ENCODE results near the gene FAM200B. TPM values are rescaled to one million over a fixed set of nuclear protein-coding genes. Genes with fewer than 3 reads are reported as not detected.

Gene FAM200B
- total RNA-seq, 1 donor from 2014 or later, result 58.3 TPM

DNA sequence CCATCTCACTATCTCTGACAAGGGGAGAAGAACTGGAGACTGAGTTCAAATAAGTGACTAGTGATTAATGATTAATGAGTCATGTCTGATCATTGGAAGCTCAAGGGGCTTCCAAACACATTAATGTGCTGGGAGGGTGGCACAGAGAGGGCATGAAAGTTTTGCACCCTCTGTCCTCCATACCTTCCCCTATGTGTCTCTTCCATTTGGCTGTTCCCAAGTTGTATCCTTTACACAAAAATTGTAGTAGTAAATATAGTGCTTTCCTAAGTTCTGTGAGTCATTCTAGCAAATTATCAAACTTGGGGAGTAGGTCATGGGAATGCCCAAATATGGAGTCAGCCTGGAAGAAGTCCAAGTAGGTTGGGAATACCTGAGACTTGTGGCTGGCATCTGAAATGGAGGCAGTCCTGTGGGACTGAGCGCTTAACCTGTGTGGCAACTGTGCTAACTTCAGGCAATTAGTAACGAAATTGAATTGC is 4.1 kb upstream of the FAM200B start:
- Histone ChIP-seq H3K9ac (no peak overlapping the region), H3K4me2 (peak overlapping the region; percentile 71), H3F3A (ENCODE audit: low read depth) (peaks cover 19% of the 10 kb centered on the region), H3K36me3 (no peaks in the 10 kb centered on the region), H3K4me1 (peaks cover 18% of the 10 kb centered on the region), H3K27me3 (no peaks in the 10 kb centered on the region), H4K20me1 (ENCODE audit: low read depth) (no peaks in the 10 kb centered on the region), H3K4me3 (no peak overlapping the region), H2AFZ (replicated peaks) (no peak overlapping the region), H3K27ac (no peak overlapping the region), H3K9me3 (ENCODE audit: low read depth) (no peaks in the 10 kb centered on the region), H3K79me2 (ENCODE audit: low read depth) (peaks cover 94% of the 10 kb centered on the region)
- H3K27me3 Mint-ChIP-seq (ENCODE audit: insufficient read depth, low read depth), result no peaks in the 10 kb centered on the region
- H3K4me3 Mint-ChIP-seq, result no peak overlapping the region
- TF ChIP-seq, protein P1, sequence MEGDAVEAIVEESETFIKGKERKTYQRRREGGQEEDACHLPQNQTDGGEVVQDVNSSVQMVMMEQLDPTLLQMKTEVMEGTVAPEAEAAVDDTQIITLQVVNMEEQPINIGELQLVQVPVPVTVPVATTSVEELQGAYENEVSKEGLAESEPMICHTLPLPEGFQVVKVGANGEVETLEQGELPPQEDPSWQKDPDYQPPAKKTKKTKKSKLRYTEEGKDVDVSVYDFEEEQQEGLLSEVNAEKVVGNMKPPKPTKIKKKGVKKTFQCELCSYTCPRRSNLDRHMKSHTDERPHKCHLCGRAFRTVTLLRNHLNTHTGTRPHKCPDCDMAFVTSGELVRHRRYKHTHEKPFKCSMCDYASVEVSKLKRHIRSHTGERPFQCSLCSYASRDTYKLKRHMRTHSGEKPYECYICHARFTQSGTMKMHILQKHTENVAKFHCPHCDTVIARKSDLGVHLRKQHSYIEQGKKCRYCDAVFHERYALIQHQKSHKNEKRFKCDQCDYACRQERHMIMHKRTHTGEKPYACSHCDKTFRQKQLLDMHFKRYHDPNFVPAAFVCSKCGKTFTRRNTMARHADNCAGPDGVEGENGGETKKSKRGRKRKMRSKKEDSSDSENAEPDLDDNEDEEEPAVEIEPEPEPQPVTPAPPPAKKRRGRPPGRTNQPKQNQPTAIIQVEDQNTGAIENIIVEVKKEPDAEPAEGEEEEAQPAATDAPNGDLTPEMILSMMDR (IDR thresholded peaks at IDR 0.05), result no peak
- TF ChIP-seq EZH2phosphoT487 (IDR thresholded peaks at IDR 0.05), result no peak
- TF ChIP-seq EZH2 (IDR thresholded peaks at IDR 0.05), result no peak
- no peak for DNase-seq (ENCODE audit: low spot score)
- no peak overlapping the region for H3K27ac Mint-ChIP-seq
- peaks cover 10% of the 10 kb centered on the region for H3K9me3 Mint-ChIP-seq
- peaks cover 29% of the 10 kb centered on the region for H3K36me3 Mint-ChIP-seq
- peaks cover 7% of the 10 kb centered on the region for H3K4me1 Mint-ChIP-seq

GRCh38 chr4:15681067-15681371 is 608 bp upstream of the FAM200B start:
- H2AFZ ChIP-seq (replicated peaks), result peak overlapping the region; percentile 16

DNA sequence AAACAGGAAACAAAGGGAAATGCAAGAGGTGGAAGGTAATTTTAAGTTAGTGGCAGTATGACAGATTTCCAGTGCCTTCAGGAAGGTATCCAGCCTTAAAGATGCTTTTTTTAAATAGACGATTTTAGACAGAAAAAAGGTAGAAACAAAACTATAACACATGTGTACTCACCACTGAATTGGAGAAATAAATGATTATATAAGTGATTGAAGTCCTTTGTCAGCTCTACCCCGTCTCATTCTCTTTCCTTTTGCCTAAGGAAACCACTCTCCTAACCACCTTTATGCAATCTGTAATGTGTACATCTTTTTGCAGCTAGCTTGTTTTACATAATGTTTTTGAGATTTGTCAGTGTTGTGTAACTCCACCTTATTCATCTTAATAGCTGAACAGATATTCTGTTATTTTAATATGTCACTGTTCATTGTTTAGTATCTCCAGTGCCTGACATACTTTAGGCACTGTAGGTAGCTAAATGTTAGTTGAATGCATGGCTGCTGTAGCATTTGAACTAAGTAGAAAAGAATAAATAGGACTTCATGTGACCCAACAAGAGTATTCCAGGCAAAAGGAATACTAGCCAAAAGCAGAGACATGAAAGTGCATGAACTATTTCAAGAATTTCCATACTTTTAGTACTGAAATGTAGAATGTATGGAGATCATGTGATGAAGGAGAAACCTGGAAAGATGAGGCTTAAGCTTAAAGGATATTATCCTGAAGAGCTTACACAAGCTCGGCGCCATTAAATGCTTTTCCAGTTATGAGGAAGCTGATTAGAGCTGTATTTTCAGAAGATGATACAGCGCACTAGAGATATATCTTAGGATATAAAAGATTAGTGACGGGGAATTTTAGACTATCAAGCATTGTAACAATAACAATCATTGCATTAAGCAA is 865 bp downstream of the FAM200B start:
- Mint-ChIP-seq H3K4me1 (peaks cover 22% of the 10 kb centered on the region), H3K9me3 (peaks cover 7% of the 10 kb centered on the region), H3K4me3 (peak overlapping the region; percentile 99), H3K36me3 (peaks cover 39% of the 10 kb centered on the region), H3K27me3 (ENCODE audit: insufficient read depth, low read depth) (no peaks in the 10 kb centered on the region), H3K27ac (peak overlapping the region; percentile 100)
- peaks cover 77% of the 10 kb centered on the region for H3K79me2 ChIP-seq (ENCODE audit: low read depth)
- H3F3A ChIP-seq (ENCODE audit: low read depth), result peaks cover 19% of the 10 kb centered on the region
- no peaks in the 10 kb centered on the region for H3K36me3 ChIP-seq
- H3K4me2 ChIP-seq, result peak overlapping the region; percentile 92
- H4K20me1 ChIP-seq (ENCODE audit: low read depth), result no peaks in the 10 kb centered on the region
- H3K27ac ChIP-seq, result peak overlapping the region; percentile 97
- no peak overlapping the region for H2AFZ ChIP-seq (replicated peaks)
- no peak for DNase-seq (ENCODE audit: low spot score)
- peaks cover 37% of the 10 kb centered on the region for H3K4me1 ChIP-seq
- no peaks in the 10 kb centered on the region for H3K9me3 ChIP-seq (ENCODE audit: low read depth)
- no peaks in the 10 kb centered on the region for H3K27me3 ChIP-seq
- TF ChIP-seq, protein P1 (IDR thresholded peaks at IDR 0.05), result no peak
- no peak for TF ChIP-seq EZH2phosphoT487 (IDR thresholded peaks at IDR 0.05)
- no peak for TF ChIP-seq EZH2 (IDR thresholded peaks at IDR 0.05)
- peak overlapping the region; percentile 86 for H3K9ac ChIP-seq
- peak overlapping the region; percentile 70 for H3K4me3 ChIP-seq

More at GRCh38 chr4:15681067-15681371, 608 bp upstream of the FAM200B start:
- Histone ChIP-seq H3K79me2 (ENCODE audit: low read depth) (peaks cover 92% of the 10 kb centered on the region), H3K9me3 (ENCODE audit: low read depth) (no peaks in the 10 kb centered on the region), H4K20me1 (ENCODE audit: low read depth) (no peaks in the 10 kb centered on the region), H3K9ac (peak overlapping the region; percentile 72), H3K36me3 (no peaks in the 10 kb centered on the region), H3K4me1 (peaks cover 37% of the 10 kb centered on the region), H3K4me3 (peak overlapping the region; percentile 70), H3K27ac (peak overlapping the region; percentile 97), H3K4me2 (peak overlapping the region; percentile 71), H3F3A (ENCODE audit: low read depth) (peaks cover 19% of the 10 kb centered on the region), H3K27me3 (no peaks in the 10 kb centered on the region)
- DNase-seq (ENCODE audit: low spot score), result no peak
- TF ChIP-seq EZH2 (IDR thresholded peaks at IDR 0.05) (no peak), EZH2phosphoT487 (IDR thresholded peaks at IDR 0.05) (no peak)
- TF ChIP-seq, protein P1 (IDR thresholded peaks at IDR 0.05), result no peak
- Mint-ChIP-seq H3K36me3 (peaks cover 30% of the 10 kb centered on the region), H3K27ac (no peak overlapping the region), H3K4me1 (peaks cover 22% of the 10 kb centered on the region), H3K9me3 (peaks cover 7% of the 10 kb centered on the region), H3K27me3 (ENCODE audit: insufficient read depth, low read depth) (no peaks in the 10 kb centered on the region), H3K4me3 (peak overlapping the region; percentile 99)

Measured in neural progenitor cell (in vitro differentiated cells).